ENCODE data around the gene ITPK1. TPM values are rescaled to one million over a fixed set of nuclear protein-coding genes. Genes with fewer than 3 reads are reported as not detected.

Gene ITPK1
- total RNA-seq, 2 experiments from 2014 or later, result 17.8 to 34.7 TPM

- TF ChIP-seq EZH2phosphoT487 (IDR thresholded peaks at IDR 0.05; ENCODE audit: borderline replicate concordance, low read depth, low read length) (no peak), CTCF (conservative IDR thresholded peaks at IDR 0.05; ENCODE audit: low read length) (no peak)
- intact Hi-C loops (cut with micrococcal nuclease; ENCODE audit: unreplicated experiment), result no loop called here
- H3K4me3 ChIP-seq (ENCODE audit: low read depth, low read length, poor library complexity, severe bottlenecking), result no peak overlapping the region
- H2AFZ ChIP-seq (ENCODE audit: low read length), result no peak overlapping the region
- no peak for DNase-seq (ENCODE audit: low spot score)
- no peaks in the 10 kb centered on the region for H3K9me2 ChIP-seq (ENCODE audit: insufficient read depth, low read length)
- no peaks in the 10 kb centered on the region for H3K79me2 ChIP-seq (ENCODE audit: insufficient read depth, low read depth, low read length)
- ChIA-PET POLR2A (no interaction called here), CTCF (ENCODE audit: unreplicated experiment) (interaction anchor here (0.6 to 0.7 kb wide), 2 partner anchors 113 to 123 kb away, joined by 3 to 6 read pairs; no protein-coding TSS in a partner anchor)
- no peaks in the 10 kb centered on the region for H3K4me1 ChIP-seq (ENCODE audit: insufficient read depth, low read length, poor library complexity, severe bottlenecking)
- no peak overlapping the region for H3K4me2 ChIP-seq (ENCODE audit: low read length)
- no TSS peak for BruUV-seq (replicated peaks)
- H3K36me3 ChIP-seq (ENCODE audit: insufficient read depth, low read length), result no peaks in the 10 kb centered on the region
- no peak overlapping the region for H3K27ac ChIP-seq (ENCODE audit: low read depth, low read length, poor library complexity, severe bottlenecking)
- H4K20me1 ChIP-seq (ENCODE audit: insufficient read depth, low read length), result no peaks in the 10 kb centered on the region
- no peaks in the 10 kb centered on the region for H3K9me3 ChIP-seq (ENCODE audit: low read length)
Measured at GRCh38 chr14:92990456-92991430, 125.0 kb downstream of the ITPK1 start.

GRCh38 chr14:92988786-92989755, 126.7 kb downstream of the ITPK1 start:
- Histone ChIP-seq H3K9me3 (ENCODE audit: low read length) (no peaks in the 10 kb centered on the region), H2AFZ (ENCODE audit: low read length) (no peak overlapping the region), H3K27ac (ENCODE audit: low read depth, low read length, poor library complexity, severe bottlenecking) (no peak overlapping the region), H3K36me3 (ENCODE audit: insufficient read depth, low read length) (no peaks in the 10 kb centered on the region), H3K4me3 (ENCODE audit: low read depth, low read length, poor library complexity, severe bottlenecking) (no peak overlapping the region), H3K79me2 (ENCODE audit: insufficient read depth, low read depth, low read length) (no peaks in the 10 kb centered on the region), H4K20me1 (ENCODE audit: insufficient read depth, low read length) (no peaks in the 10 kb centered on the region), H3K9me2 (ENCODE audit: insufficient read depth, low read length) (no peaks in the 10 kb centered on the region), H3K4me1 (ENCODE audit: insufficient read depth, low read length, poor library complexity, severe bottlenecking) (no peaks in the 10 kb centered on the region), H3K4me2 (ENCODE audit: low read length) (no peak overlapping the region)
- no peak for TF ChIP-seq EZH2phosphoT487 (IDR thresholded peaks at IDR 0.05; ENCODE audit: borderline replicate concordance, low read depth, low read length)
- no peak for TF ChIP-seq CTCF (conservative IDR thresholded peaks at IDR 0.05; ENCODE audit: low read length)
- ChIA-PET POLR2A (no interaction called here), CTCF (ENCODE audit: unreplicated experiment) (no interaction called here)
- intact Hi-C loops (cut with micrococcal nuclease; ENCODE audit: unreplicated experiment), result no loop called here
- BruUV-seq (replicated peaks), result no TSS peak
- DNase-seq (ENCODE audit: low spot score), result no peak

All from OCI-LY7 (cell line).